Measurements from ENCODE around the gene XIRP2. TPM values are rescaled to one million over a fixed set of nuclear protein-coding genes. Genes with fewer than 3 reads are reported as not detected.
"Not testable (repeated sequence)": the region's sequence is repeated elsewhere in the genome, so short reads cannot be mapped to it uniquely, and the experiment has no call there.

Gene XIRP2
- total RNA-seq, 1 donor from 2014 or later: 0.25 TPM

DNA sequence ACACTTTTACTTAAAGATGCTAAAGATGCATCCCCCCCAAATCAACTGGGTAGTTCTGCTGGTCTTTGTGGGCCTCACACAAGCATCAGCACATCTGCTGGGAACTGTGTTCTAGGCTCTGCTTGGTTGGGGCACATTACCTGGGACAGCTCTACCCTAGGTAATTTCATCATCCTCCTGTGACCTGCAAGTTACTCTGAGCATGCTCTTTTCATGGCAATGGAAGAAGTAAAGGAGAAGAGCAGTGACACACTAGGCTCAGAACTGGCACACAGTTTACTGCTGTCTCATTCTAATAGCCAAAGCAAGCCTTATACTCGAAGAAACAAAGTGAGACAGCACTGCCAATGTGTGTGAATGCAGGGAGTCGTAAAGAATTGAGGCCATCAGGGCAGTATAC is 376.7 kb downstream of the XIRP2 start:
- no peaks in the 10 kb centered on the region for H3K79me2 ChIP-seq (ENCODE audit: insufficient read depth, low read length)
- Mint-ChIP-seq H3K36me3 (ENCODE audit: low read depth, unreplicated experiment) (peaks cover 2% of the 10 kb centered on the region), H3K4me1 (ENCODE audit: low read depth, unreplicated experiment) (no peaks in the 10 kb centered on the region), H3K4me3 (ENCODE audit: unreplicated experiment) (no peak overlapping the region), H3K27ac (ENCODE audit: unreplicated experiment) (no peak overlapping the region), H3K9me3 (ENCODE audit: unreplicated experiment) (peaks cover 19% of the 10 kb centered on the region), H3K27me3 (ENCODE audit: low read depth, unreplicated experiment) (no peaks in the 10 kb centered on the region)
- H3K9me3 ChIP-seq (ENCODE audit: insufficient read depth, low read depth, low read length): peaks cover 3% of the 10 kb centered on the region
- no peaks in the 10 kb centered on the region for H3K27me3 ChIP-seq (ENCODE audit: insufficient read depth, low read length)
- no peaks in the 10 kb centered on the region for H3K4me1 ChIP-seq (ENCODE audit: insufficient read depth, low read length)
- H4K20me1 ChIP-seq (ENCODE audit: insufficient read depth, low read length): no peaks in the 10 kb centered on the region
- no peak overlapping the region for H3K27ac ChIP-seq (ENCODE audit: low read depth, low read length)
- DNase-seq (ENCODE audit: low read depth): no peak
- H3K9ac ChIP-seq (ENCODE audit: low read length): no peak overlapping the region
- TF ChIP-seq, protein P1, sequence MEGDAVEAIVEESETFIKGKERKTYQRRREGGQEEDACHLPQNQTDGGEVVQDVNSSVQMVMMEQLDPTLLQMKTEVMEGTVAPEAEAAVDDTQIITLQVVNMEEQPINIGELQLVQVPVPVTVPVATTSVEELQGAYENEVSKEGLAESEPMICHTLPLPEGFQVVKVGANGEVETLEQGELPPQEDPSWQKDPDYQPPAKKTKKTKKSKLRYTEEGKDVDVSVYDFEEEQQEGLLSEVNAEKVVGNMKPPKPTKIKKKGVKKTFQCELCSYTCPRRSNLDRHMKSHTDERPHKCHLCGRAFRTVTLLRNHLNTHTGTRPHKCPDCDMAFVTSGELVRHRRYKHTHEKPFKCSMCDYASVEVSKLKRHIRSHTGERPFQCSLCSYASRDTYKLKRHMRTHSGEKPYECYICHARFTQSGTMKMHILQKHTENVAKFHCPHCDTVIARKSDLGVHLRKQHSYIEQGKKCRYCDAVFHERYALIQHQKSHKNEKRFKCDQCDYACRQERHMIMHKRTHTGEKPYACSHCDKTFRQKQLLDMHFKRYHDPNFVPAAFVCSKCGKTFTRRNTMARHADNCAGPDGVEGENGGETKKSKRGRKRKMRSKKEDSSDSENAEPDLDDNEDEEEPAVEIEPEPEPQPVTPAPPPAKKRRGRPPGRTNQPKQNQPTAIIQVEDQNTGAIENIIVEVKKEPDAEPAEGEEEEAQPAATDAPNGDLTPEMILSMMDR (IDR thresholded peaks at IDR 0.05; ENCODE audit: insufficient read depth, low read depth, low read length): no peak
- no peak for TF ChIP-seq EZH2 (IDR thresholded peaks at IDR 0.05; ENCODE audit: insufficient read depth, low read length)
- H2AFZ ChIP-seq (ENCODE audit: low read depth, low read length): no peak overlapping the region
- H3K36me3 ChIP-seq (ENCODE audit: insufficient read depth, low read length): no peaks in the 10 kb centered on the region
- H3K4me3 ChIP-seq (ENCODE audit: insufficient read depth, low read depth, low read length): no peak overlapping the region
- no peak for FAIRE-seq
- no peak overlapping the region for H3K4me2 ChIP-seq (ENCODE audit: low read length)

DNA sequence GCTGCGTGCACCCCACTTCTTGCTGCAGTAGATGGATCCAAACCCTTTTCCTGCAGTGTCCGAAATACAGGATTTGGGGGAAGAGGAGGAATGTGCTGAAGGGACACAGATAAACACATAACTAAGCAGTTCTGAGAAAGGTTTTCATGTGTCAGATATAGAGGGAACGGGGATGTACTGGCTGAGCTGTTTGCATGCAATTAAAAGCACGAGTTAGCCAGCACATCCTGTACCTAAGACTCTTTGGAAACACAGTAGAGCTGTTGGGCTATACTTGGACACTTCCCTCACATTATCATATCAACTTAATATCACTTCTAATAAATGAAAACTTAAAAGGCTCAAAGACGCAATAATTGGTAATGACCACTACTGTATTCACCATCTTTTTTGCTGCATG is 377.4 kb downstream of the XIRP2 start:
- Mint-ChIP-seq H3K36me3 (ENCODE audit: low read depth, unreplicated experiment) (peaks cover 2% of the 10 kb centered on the region), H3K4me1 (ENCODE audit: low read depth, unreplicated experiment) (no peaks in the 10 kb centered on the region), H3K9me3 (ENCODE audit: unreplicated experiment) (peaks cover 19% of the 10 kb centered on the region), H3K4me3 (ENCODE audit: unreplicated experiment) (no peak overlapping the region), H3K27me3 (ENCODE audit: low read depth, unreplicated experiment) (no peaks in the 10 kb centered on the region), H3K27ac (ENCODE audit: unreplicated experiment) (no peak overlapping the region)
- no peak overlapping the region for H3K27ac ChIP-seq (ENCODE audit: low read depth, low read length)
- H2AFZ ChIP-seq (ENCODE audit: low read depth, low read length): no peak overlapping the region
- H3K9me3 ChIP-seq (ENCODE audit: insufficient read depth, low read depth, low read length): peaks cover 3% of the 10 kb centered on the region
- H3K27me3 ChIP-seq (ENCODE audit: insufficient read depth, low read length): no peaks in the 10 kb centered on the region
- no peaks in the 10 kb centered on the region for H4K20me1 ChIP-seq (ENCODE audit: insufficient read depth, low read length)
- H3K79me2 ChIP-seq (ENCODE audit: insufficient read depth, low read length): no peaks in the 10 kb centered on the region
- H3K4me2 ChIP-seq (ENCODE audit: low read length): no peak overlapping the region
- H3K4me1 ChIP-seq (ENCODE audit: insufficient read depth, low read length): no peaks in the 10 kb centered on the region
- no peak overlapping the region for H3K9ac ChIP-seq (ENCODE audit: low read length)
- no peak for DNase-seq (ENCODE audit: low read depth)
- TF ChIP-seq, protein P1 (IDR thresholded peaks at IDR 0.05; ENCODE audit: insufficient read depth, low read depth, low read length): no peak
- no peak for TF ChIP-seq EZH2 (IDR thresholded peaks at IDR 0.05; ENCODE audit: insufficient read depth, low read length)
- H3K36me3 ChIP-seq (ENCODE audit: insufficient read depth, low read length): no peaks in the 10 kb centered on the region
- FAIRE-seq: no peak
- no peak overlapping the region for H3K4me3 ChIP-seq (ENCODE audit: insufficient read depth, low read depth, low read length)

DNA sequence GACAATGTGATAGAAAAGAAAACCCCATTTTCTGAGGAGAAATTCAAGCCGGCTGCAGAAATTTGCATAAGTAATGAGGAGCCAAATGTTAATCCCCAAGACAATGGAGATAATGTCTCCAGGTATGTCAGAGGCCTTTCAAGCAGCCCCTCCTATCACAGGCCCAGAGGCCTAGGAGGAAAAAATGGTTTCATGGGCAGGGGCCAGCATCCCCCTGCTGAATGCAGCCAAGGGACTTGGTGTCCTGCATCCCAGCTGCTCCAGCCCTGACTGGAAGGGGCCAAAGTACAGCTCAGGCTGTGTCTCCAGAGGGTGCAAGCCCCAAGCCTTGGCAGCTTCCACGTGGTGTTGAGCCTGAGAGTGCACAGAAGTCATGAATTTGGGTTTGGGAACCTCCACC is 380.0 kb downstream of the XIRP2 start:
- H3K36me3 Mint-ChIP-seq (ENCODE audit: low read depth, unreplicated experiment); H3K27me3 Mint-ChIP-seq (ENCODE audit: low read depth, unreplicated experiment); H3K9ac ChIP-seq (ENCODE audit: low read length); H3K4me2 ChIP-seq (ENCODE audit: low read length); H3K9me3 ChIP-seq (ENCODE audit: insufficient read depth, low read depth, low read length); H3K4me3 ChIP-seq (ENCODE audit: insufficient read depth, low read depth, low read length); H3K4me3 Mint-ChIP-seq (ENCODE audit: unreplicated experiment); H3K4me1 ChIP-seq (ENCODE audit: insufficient read depth, low read length); H3K27ac Mint-ChIP-seq (ENCODE audit: unreplicated experiment); FAIRE-seq; H3K27me3 ChIP-seq (ENCODE audit: insufficient read depth, low read length); H4K20me1 ChIP-seq (ENCODE audit: insufficient read depth, low read length); H3K79me2 ChIP-seq (ENCODE audit: insufficient read depth, low read length); DNase-seq (ENCODE audit: low read depth); H3K36me3 ChIP-seq (ENCODE audit: insufficient read depth, low read length); H2AFZ ChIP-seq (ENCODE audit: low read depth, low read length); H3K27ac ChIP-seq (ENCODE audit: low read depth, low read length): not testable (repeated sequence)
- Mint-ChIP-seq H3K9me3 (ENCODE audit: unreplicated experiment) (peaks cover 19% of the 10 kb centered on the region), H3K4me1 (ENCODE audit: low read depth, unreplicated experiment) (peaks cover 11% of the 10 kb centered on the region)
